KMS-11 (cell line): ENCODE measurements around the gene SLC27A5.

Source experiments
- H2AFZ ChIP-seq: fragments of 200-600 bp; sonication (generic); 2 replicates; pipeline ENCODE4 v1.6.1; 2016; ENCODE audit warnings: antibody characterized with exemption, mixed run types, low read depth
- H3K27ac ChIP-seq: fragments of 200-600 bp; sonication (generic); 2 replicates; pipeline ENCODE4 v1.6.1; 2016; ENCODE audit warnings: mild to moderate bottlenecking, mixed run types
- H3K27me3 ChIP-seq: fragments of 200-600 bp; sonication (generic); 2 replicates; pipeline ENCODE4 v1.6.1; 2017; ENCODE audit warnings: mild to moderate bottlenecking, low read depth, mixed run types, moderate library complexity; ENCODE audit not compliant: insufficient read depth
- H3K36me3 ChIP-seq: fragments of 200-600 bp; sonication (generic); 2 replicates; pipeline ENCODE4 v1.6.1; 2017; ENCODE audit warnings: mild to moderate bottlenecking, mixed run types; ENCODE audit not compliant: insufficient read depth
- H3K4me1 ChIP-seq: fragments of 200-600 bp; sonication (generic); 2 replicates; pipeline ENCODE4 v1.6.1; 2016; ENCODE audit warnings: mild to moderate bottlenecking, low read depth, mixed run types; ENCODE audit not compliant: poor library complexity, severe bottlenecking
- H3K4me2 ChIP-seq: fragments of 200-600 bp; sonication (generic); 2 replicates; pipeline ENCODE4 v1.7.0; 2016; ENCODE audit warnings: mild to moderate bottlenecking, mixed run types
- H3K4me3 ChIP-seq: fragments of 200-600 bp; sonication (generic); IDR thresholded peaks from 2 replicates; pipeline ENCODE4 v1.6.1; 2017; ENCODE audit warnings: low read depth, low read length, mixed read lengths; ENCODE audit not compliant: insufficient read depth
- H3K79me2 ChIP-seq: fragments of 200-600 bp; sonication (generic); 2 replicates; pipeline ENCODE4 v1.6.1; 2016; ENCODE audit warnings: low read depth, mixed run types; ENCODE audit not compliant: insufficient read depth
- H3K9ac ChIP-seq: fragments of 200-600 bp; sonication (generic); 2 replicates; pipeline ENCODE4 v1.6.1; 2016; ENCODE audit warnings: mild to moderate bottlenecking, mixed run types
- H4K20me1 ChIP-seq: fragments of 200-600 bp; sonication (generic); 2 replicates; pipeline ENCODE4 v1.6.1; 2016; ENCODE audit warnings: mild to moderate bottlenecking, mixed run types; ENCODE audit not compliant: insufficient read depth
- TF ChIP-seq, protein P1 (sequence below): fragments of 200-600 bp; sonication (generic); conservative IDR thresholded peaks from 2 replicates; pipeline ENCODE4 v1.6.1; 2017; ENCODE audit warnings: low read depth, mild to moderate bottlenecking, antibody characterized with exemption, low read length, moderate library complexity, mixed read lengths

The SLC27A5 gene

DNA sequence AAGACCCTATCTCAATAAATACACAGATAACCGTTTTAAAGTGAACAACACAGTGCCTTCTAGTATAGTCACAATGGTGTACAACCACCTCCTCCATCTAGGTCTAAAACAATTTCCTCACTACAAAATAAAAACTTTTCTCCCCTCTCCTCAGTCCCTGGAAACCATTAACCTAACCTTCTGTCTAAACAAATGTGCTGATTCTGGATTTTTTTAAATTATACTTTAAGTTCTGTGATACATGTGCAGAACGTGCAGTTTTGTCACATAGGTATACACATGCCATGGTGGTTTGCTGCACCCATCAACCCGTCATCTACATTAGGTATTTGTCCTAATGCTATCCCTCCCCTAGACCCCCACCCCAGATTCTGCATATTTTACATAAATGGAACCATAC is 17.6 kb upstream of the SLC27A5 start:
- H3K9ac ChIP-seq = no peak overlapping the region
- H2AFZ ChIP-seq = no peak overlapping the region
- no peak overlapping the region for H3K4me3 ChIP-seq

DNA sequence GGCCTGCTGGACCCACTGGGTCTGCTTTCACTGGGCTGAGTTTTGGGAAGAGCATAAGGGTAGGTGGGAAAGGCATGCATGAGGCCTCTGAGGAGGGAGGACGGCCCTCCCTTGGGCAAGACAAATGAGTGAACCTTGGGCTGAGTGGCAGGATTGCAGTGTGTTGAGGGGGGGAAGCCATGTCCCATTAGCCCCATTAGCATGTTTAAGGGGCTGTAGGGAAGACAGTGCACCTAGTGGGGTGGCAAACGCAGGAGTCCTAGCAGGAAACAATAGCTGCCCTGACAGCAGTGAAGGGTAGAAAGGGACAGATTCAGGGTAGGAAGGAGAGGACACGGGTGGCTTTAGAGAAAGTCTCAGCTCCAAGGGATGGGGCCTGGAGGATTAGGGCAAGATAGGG is 10.9 kb upstream of the SLC27A5 start:
- Histone ChIP-seq H3K79me2 (peaks cover 9% of the 10 kb centered on the region; the same call in 1 of the 2 replicates), H3K4me3 (no peak overlapping the region), H3K27ac (no peak overlapping the region), H3K27me3 (no peaks in the 10 kb centered on the region), H4K20me1 (no peaks in the 10 kb centered on the region), H2AFZ (no peak overlapping the region), H3K9ac (no peak overlapping the region), H3K36me3 (no peaks in the 10 kb centered on the region), H3K4me1 (peaks cover 10% of the 10 kb centered on the region), H3K4me2 (no peak overlapping the region)
- TF ChIP-seq, protein P1, sequence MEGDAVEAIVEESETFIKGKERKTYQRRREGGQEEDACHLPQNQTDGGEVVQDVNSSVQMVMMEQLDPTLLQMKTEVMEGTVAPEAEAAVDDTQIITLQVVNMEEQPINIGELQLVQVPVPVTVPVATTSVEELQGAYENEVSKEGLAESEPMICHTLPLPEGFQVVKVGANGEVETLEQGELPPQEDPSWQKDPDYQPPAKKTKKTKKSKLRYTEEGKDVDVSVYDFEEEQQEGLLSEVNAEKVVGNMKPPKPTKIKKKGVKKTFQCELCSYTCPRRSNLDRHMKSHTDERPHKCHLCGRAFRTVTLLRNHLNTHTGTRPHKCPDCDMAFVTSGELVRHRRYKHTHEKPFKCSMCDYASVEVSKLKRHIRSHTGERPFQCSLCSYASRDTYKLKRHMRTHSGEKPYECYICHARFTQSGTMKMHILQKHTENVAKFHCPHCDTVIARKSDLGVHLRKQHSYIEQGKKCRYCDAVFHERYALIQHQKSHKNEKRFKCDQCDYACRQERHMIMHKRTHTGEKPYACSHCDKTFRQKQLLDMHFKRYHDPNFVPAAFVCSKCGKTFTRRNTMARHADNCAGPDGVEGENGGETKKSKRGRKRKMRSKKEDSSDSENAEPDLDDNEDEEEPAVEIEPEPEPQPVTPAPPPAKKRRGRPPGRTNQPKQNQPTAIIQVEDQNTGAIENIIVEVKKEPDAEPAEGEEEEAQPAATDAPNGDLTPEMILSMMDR = no peak

More for the DNA sequence above, 17.6 kb upstream of the SLC27A5 start:
- TF ChIP-seq, protein P1 = no peak
- peaks cover 57% of the 10 kb centered on the region for H3K27me3 ChIP-seq
- H3K36me3 ChIP-seq = no peaks in the 10 kb centered on the region
- H4K20me1 ChIP-seq = no peaks in the 10 kb centered on the region
- H3K4me1 ChIP-seq = no peaks in the 10 kb centered on the region
- no peaks in the 10 kb centered on the region for H3K79me2 ChIP-seq
- H3K4me2 ChIP-seq = no peak overlapping the region
- H3K27ac ChIP-seq = no peak overlapping the region

DNA sequence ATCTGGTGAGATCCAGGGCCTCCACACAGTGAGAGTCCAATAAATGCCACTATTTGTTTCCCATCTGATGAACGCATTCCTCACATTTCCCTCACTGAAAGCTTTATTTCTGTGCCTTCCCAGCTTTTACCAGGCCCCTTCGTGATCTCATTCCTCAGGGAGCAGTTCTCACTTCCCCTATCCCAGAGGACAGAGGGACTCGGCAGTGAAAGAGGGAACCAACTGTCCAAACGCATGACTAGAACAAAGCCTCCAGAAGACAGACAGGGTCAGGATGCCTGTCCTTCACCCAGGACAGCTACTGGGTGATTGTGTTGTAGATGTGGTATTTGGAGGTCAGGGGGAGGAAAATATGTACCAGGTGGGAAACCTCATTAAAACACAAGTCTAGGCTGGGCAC is 9.9 kb upstream of the SLC27A5 start:
- Histone ChIP-seq H3K9ac (no peak overlapping the region), H3K27me3 (no peaks in the 10 kb centered on the region), H3K27ac (no peak overlapping the region), H3K4me1 (peaks cover 10% of the 10 kb centered on the region), H3K4me3 (no peak overlapping the region), H3K4me2 (no peak overlapping the region), H4K20me1 (no peaks in the 10 kb centered on the region), H2AFZ (no peak overlapping the region), H3K79me2 (peaks cover 14% of the 10 kb centered on the region; the same call in 1 of the 2 replicates), H3K36me3 (no peaks in the 10 kb centered on the region)
- TF ChIP-seq, protein P1 = no peak

DNA sequence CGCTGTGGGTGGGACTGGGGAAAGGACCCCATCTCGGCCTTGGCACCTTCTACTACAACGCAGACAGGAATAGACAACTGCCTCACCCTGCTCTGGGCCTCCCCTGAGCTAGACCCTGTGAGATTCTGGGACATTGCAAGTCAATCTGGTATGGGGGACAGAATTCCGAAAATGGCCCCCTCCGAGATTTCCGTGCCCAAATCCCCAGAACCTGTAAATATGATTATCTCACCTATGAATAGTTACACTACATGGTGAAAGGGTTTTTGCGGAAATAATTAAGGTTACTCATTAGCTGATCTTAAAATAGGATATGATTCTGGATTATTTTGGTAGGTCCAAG is 8.4 kb upstream of the SLC27A5 start:
- Histone ChIP-seq H3K9ac (peak overlapping the region; percentile 90; the same call in 1 of the 2 replicates), H3K4me2 (peak overlapping the region; percentile 62), H4K20me1 (no peaks in the 10 kb centered on the region), H3K36me3 (no peaks in the 10 kb centered on the region), H3K4me3 (no peak overlapping the region), H3K27me3 (no peaks in the 10 kb centered on the region), H3K79me2 (peaks cover 16% of the 10 kb centered on the region; the same call in 1 of the 2 replicates), H2AFZ (peak overlapping the region; percentile 49), H3K27ac (peak overlapping the region; percentile 83), H3K4me1 (peaks cover 17% of the 10 kb centered on the region)
- TF ChIP-seq, protein P1 = no peak
